Activated T-helper 1 cell treated with anti-CD3 and anti-CD28 coated beads, Interleukin-12 subunit alpha, Interleukin-12 subunit beta, Interleukin-2, Interleukin-4 antibody, amounts not matched to agents 30 ng/mL and 10 ng/mL and 1 ng/mL, durations not matched to agents 14 hours and 24 hours and 36 hours (primary cell): ENCODE data around the gene STUB1. TPM values are rescaled to one million over a fixed set of nuclear protein-coding genes. Genes with fewer than 3 reads are reported as not detected.
A peak's percentile ranks its signal among the peaks of the same experiment; 100 is the strongest.

Source experiments
- DNase-seq: peaks from one replicate; pipeline ENCODE4 v3.0.0; 2021; ENCODE audit warnings: low spot score
- H3K27ac Mint-ChIP-seq: one replicate; pipeline ENCODE4 v1.8.0; 2021; ENCODE audit warnings: mild to moderate bottlenecking, mixed read lengths
- H3K27me3 Mint-ChIP-seq: one replicate; pipeline ENCODE4 v1.8.0; 2022; ENCODE audit warnings: mild to moderate bottlenecking, moderate library complexity, mixed read lengths; ENCODE audit not compliant: insufficient read depth
- H3K36me3 Mint-ChIP-seq: one replicate; pipeline ENCODE4 v1.8.0; 2021; ENCODE audit warnings: low read depth, mixed read lengths
- H3K4me1 Mint-ChIP-seq: one replicate; pipeline ENCODE4 v1.8.0; 2021; ENCODE audit warnings: low read depth, mixed read lengths
- H3K4me3 Mint-ChIP-seq: one replicate; pipeline ENCODE4 v1.8.0; 2021; ENCODE audit warnings: mild to moderate bottlenecking, moderate library complexity, mixed read lengths
- H3K9me3 Mint-ChIP-seq: one replicate; pipeline ENCODE4 v1.8.0; 2021; ENCODE audit warnings: mixed read lengths
- intact Hi-C: fragments of 100-400 bp; cut with micrococcal nuclease; formaldehyde crosslinking; loops from one replicate; pipeline ENCODE4 v1.15.1; 2024
- total RNA-seq: library from RNA; stranded (reverse); gene quantifications from 2 replicates; pipeline ENCODE4 v1.2.3, GENCODE V29; 2022

STUB1 gene
- total RNA-seq, 1 donor from 2014 or later, result 94.0 TPM

- Mint-ChIP-seq H3K27me3 (no peaks in the 10 kb centered on the region), H3K9me3 (no peaks in the 10 kb centered on the region), H3K4me1 (no peaks in the 10 kb centered on the region), H3K36me3 (peaks cover 2% of the 10 kb centered on the region), H3K27ac (peak overlapping the region; percentile 68), H3K4me3 (peak overlapping the region; percentile 84)
- intact Hi-C loops, result no loop called here
- no peak for DNase-seq
These were observed 32.0 kb upstream of the STUB1 start for GRCh38 chr16:648071-648780.

- no peaks in the 10 kb centered on the region for H3K9me3 Mint-ChIP-seq
- peak within 1 kb of the TSS; percentile 68 for H3K27ac Mint-ChIP-seq
- DNase-seq, result peak; percentile 92
- peak within 1 kb of the TSS; percentile 84 for H3K4me3 Mint-ChIP-seq
- H3K4me1 Mint-ChIP-seq, result no peaks in the 10 kb centered on the region
- H3K36me3 Mint-ChIP-seq, result peaks cover 2% of the 10 kb centered on the region
- no peaks in the 10 kb centered on the region for H3K27me3 Mint-ChIP-seq
- intact Hi-C loops, result loop anchor here (1.0 kb wide), 5 partner anchors 8 to 35 kb away; partner anchors contain the start of genes JMJD8, MCRIP2 and METTL26
These were observed 31.2 kb upstream of the STUB1 start, which contains the start of gene WDR90 for GRCh38 chr16:648781-649589. Gene WDR90, plus strand, starts transcription at chr16:649365. Its CDS starts 52 bp downstream, at chr16:649417.

- H3K4me3 Mint-ChIP-seq, result peak overlapping the region; percentile 77
- intact Hi-C loops, result loop anchor here (1.0 kb wide), 5 partner anchors 8 to 35 kb away; partner anchors contain the start of genes JMJD8, MCRIP2 and METTL26
- peak overlapping the region; percentile 44 for H3K27ac Mint-ChIP-seq
These were observed 30.6 kb upstream of the STUB1 start for GRCh38 chr16:649631-650030.

GRCh38 chr16:651844-652243, 28.4 kb upstream of the STUB1 start:
- Mint-ChIP-seq H3K27ac (no peak overlapping the region), H3K36me3 (no peaks in the 10 kb centered on the region), H3K27me3 (no peaks in the 10 kb centered on the region), H3K4me1 (no peaks in the 10 kb centered on the region), H3K9me3 (no peaks in the 10 kb centered on the region), H3K4me3 (peak overlapping the region; percentile 33)
- intact Hi-C loops, result no loop called here
- no peak for DNase-seq

More at GRCh38 chr16:649631-650030, 30.6 kb upstream of the STUB1 start:
- DNase-seq, result no peak
- Mint-ChIP-seq H3K9me3 (no peaks in the 10 kb centered on the region), H3K36me3 (peaks cover under 1% of the 10 kb centered on the region), H3K4me1 (no peaks in the 10 kb centered on the region), H3K27me3 (no peaks in the 10 kb centered on the region)

GRCh38 chr16:652454-653305, 27.5 kb upstream of the STUB1 start:
- Mint-ChIP-seq H3K4me3 (no peak overlapping the region), H3K9me3 (no peaks in the 10 kb centered on the region), H3K27me3 (no peaks in the 10 kb centered on the region), H3K36me3 (no peaks in the 10 kb centered on the region), H3K27ac (no peak overlapping the region), H3K4me1 (no peaks in the 10 kb centered on the region)
- intact Hi-C loops, result no loop called here
- DNase-seq, result no peak

- H3K27ac Mint-ChIP-seq, result no peak overlapping the region
- no peaks in the 10 kb centered on the region for H3K9me3 Mint-ChIP-seq
- no peaks in the 10 kb centered on the region for H3K36me3 Mint-ChIP-seq
- H3K4me1 Mint-ChIP-seq, result no peaks in the 10 kb centered on the region
- no peak for DNase-seq
- H3K4me3 Mint-ChIP-seq, result no peak overlapping the region
- intact Hi-C loops, result no loop called here
- no peaks in the 10 kb centered on the region for H3K27me3 Mint-ChIP-seq
These were observed 26.2 kb upstream of the STUB1 start for GRCh38 chr16:654034-654433.

- Mint-ChIP-seq H3K36me3 (no peaks in the 10 kb centered on the region), H3K4me1 (no peaks in the 10 kb centered on the region), H3K27me3 (no peaks in the 10 kb centered on the region), H3K27ac (no peak overlapping the region), H3K9me3 (no peaks in the 10 kb centered on the region), H3K4me3 (no peak overlapping the region)
- intact Hi-C loops, result no loop called here
- DNase-seq, result no peak
These were observed 22.7 kb upstream of the STUB1 start for GRCh38 chr16:657487-657886.

GRCh38 chr16:658679-659571, 21.3 kb upstream of the STUB1 start:
- DNase-seq, result no peak
- H3K4me3 Mint-ChIP-seq, result no peak overlapping the region
- H3K27ac Mint-ChIP-seq, result no peak overlapping the region
- intact Hi-C loops, result no loop called here
- no peaks in the 10 kb centered on the region for H3K9me3 Mint-ChIP-seq
- no peaks in the 10 kb centered on the region for H3K36me3 Mint-ChIP-seq
- H3K27me3 Mint-ChIP-seq, result no peaks in the 10 kb centered on the region
- H3K4me1 Mint-ChIP-seq, result no peaks in the 10 kb centered on the region

- no peaks in the 10 kb centered on the region for H3K36me3 Mint-ChIP-seq
- no peak for DNase-seq
- intact Hi-C loops, result loop anchor here (1.0 to 2.0 kb wide), 5 partner anchors 10 to 71 kb away; partner anchors contain the start of genes MCRIP2 and WDR90
- H3K27me3 Mint-ChIP-seq, result no peaks in the 10 kb centered on the region
- H3K27ac Mint-ChIP-seq, result no peak overlapping the region
- H3K9me3 Mint-ChIP-seq, result no peaks in the 10 kb centered on the region
- no peak overlapping the region for H3K4me3 Mint-ChIP-seq
- no peaks in the 10 kb centered on the region for H3K4me1 Mint-ChIP-seq
These were observed 20.6 kb upstream of the STUB1 start for GRCh38 chr16:659618-660017.

- Mint-ChIP-seq H3K4me1 (no peaks in the 10 kb centered on the region), H3K36me3 (no peaks in the 10 kb centered on the region)
These were observed 20.1 kb upstream of the STUB1 start for GRCh38 chr16:660132-660458.

GRCh38 chr16:660459-661183, 19.6 kb upstream of the STUB1 start:
- Mint-ChIP-seq H3K4me3 (peak overlapping the region; percentile 5), H3K9me3 (no peaks in the 10 kb centered on the region), H3K27me3 (no peaks in the 10 kb centered on the region), H3K36me3 (no peaks in the 10 kb centered on the region), H3K27ac (no peak overlapping the region), H3K4me1 (no peaks in the 10 kb centered on the region)
- peak; percentile 53 for DNase-seq
- intact Hi-C loops, result loop anchor here (1.0 to 2.0 kb wide), 5 partner anchors 11 to 72 kb away; partner anchors contain the start of genes MCRIP2 and WDR90

More at GRCh38 chr16:660132-660458, 20.1 kb upstream of the STUB1 start:
- no peak overlapping the region for H3K27ac Mint-ChIP-seq
- H3K4me3 Mint-ChIP-seq, result no peak overlapping the region
- intact Hi-C loops, result loop anchor here (1.0 to 2.0 kb wide), 5 partner anchors 11 to 71 kb away; partner anchors contain the start of genes MCRIP2 and WDR90
- H3K27me3 Mint-ChIP-seq, result no peaks in the 10 kb centered on the region
- H3K9me3 Mint-ChIP-seq, result no peaks in the 10 kb centered on the region
- no peak for DNase-seq
